Keratinocyte (primary cell): ENCODE data around the gene ESYT3. TPM values are rescaled to one million over a fixed set of nuclear protein-coding genes. Genes with fewer than 3 reads are reported as not detected.

Experiments used
- DNase-seq: peaks from one replicate; pipeline ENCODE4 v3.0.0-alpha.2; 2011; ENCODE audit warnings: low read depth, missing footprints, low spot score
- FAIRE-seq: peaks from 2 replicates; lab custom pipeline; 2011; peaks lifted over from hg19 to GRCh38; lab: Jason Lieb, UNC
- H2AFZ ChIP-seq: 2 replicates; pipeline ENCODE4 v1.6.0; 2012; ENCODE audit warnings: low read length, control low read depth, inconsistent platforms; ENCODE audit not compliant: control insufficient read depth
- H3K27ac ChIP-seq: 2 replicates; pipeline ENCODE4 v1.5.1; 2011; ENCODE audit warnings: low read length; ENCODE audit not compliant: control insufficient read depth, insufficient read depth
- H3K27me3 ChIP-seq: 3 replicates; pipeline ENCODE4 v1.6.0; 2011; ENCODE audit warnings: low read length; ENCODE audit not compliant: control insufficient read depth, insufficient read depth; ENCODE audit errors: extremely low read depth
- H3K36me3 ChIP-seq, 2 experiments: 2 replicates in 1 of 2; 3 replicates in 1 of 2; pipeline ENCODE4 v1.5.1; 2011; ENCODE audit warnings: low read length in 2 of 2, mild to moderate bottlenecking in 1 of 2; ENCODE audit not compliant: control insufficient read depth in 2 of 2, insufficient read depth in 2 of 2; ENCODE audit errors: extremely low read depth in 1 of 2
- H3K4me1 ChIP-seq: 3 replicates; pipeline ENCODE4 v1.5.1; 2011; ENCODE audit warnings: low read length; ENCODE audit not compliant: control insufficient read depth, insufficient read depth; ENCODE audit errors: extremely low read depth
- H3K4me2 ChIP-seq: 3 replicates; pipeline ENCODE4 v1.6.0; 2011; ENCODE audit warnings: low read depth, low read length; ENCODE audit not compliant: control insufficient read depth, insufficient read depth; ENCODE audit errors: extremely low read depth
- H3K4me3 ChIP-seq, 3 experiments: fragments of 200-600 bp in 1 of 3; sonication (generic) in 1 of 3; 2 replicates in 2 of 3; 3 replicates in 1 of 3; pipeline ENCODE4 v1.5.1; 2011 to 2016; ENCODE audit warnings: low read length in 3 of 3, mild to moderate bottlenecking in 3 of 3, control low read depth in 2 of 3, inconsistent platforms in 1 of 3, low read depth in 1 of 3, mixed read lengths in 1 of 3, mixed run types in 1 of 3, moderate library complexity in 1 of 3; ENCODE audit not compliant: control insufficient read depth in 2 of 3, insufficient read depth in 2 of 3; ENCODE audit errors: extremely low read depth in 1 of 3
- H3K79me2 ChIP-seq: 2 replicates; pipeline ENCODE4 v1.6.0; 2012; ENCODE audit warnings: low read length; ENCODE audit not compliant: control insufficient read depth, insufficient read depth
- H3K9ac ChIP-seq: 3 replicates; pipeline ENCODE4 v1.6.0; 2011; ENCODE audit warnings: low read length; ENCODE audit not compliant: control insufficient read depth, insufficient read depth; ENCODE audit errors: extremely low read depth
- H3K9me1 ChIP-seq: 3 replicates; pipeline ENCODE4 v1.6.0; 2011; ENCODE audit warnings: low read length; ENCODE audit not compliant: control insufficient read depth, insufficient read depth; ENCODE audit errors: extremely low read depth
- H3K9me3 ChIP-seq: 2 replicates; pipeline ENCODE4 v1.5.1; 2012; ENCODE audit warnings: low read depth, low read length; ENCODE audit not compliant: control insufficient read depth
- H4K20me1 ChIP-seq: 3 replicates; pipeline ENCODE4 v1.6.0; 2011; ENCODE audit warnings: low read length; ENCODE audit not compliant: control insufficient read depth, insufficient read depth; ENCODE audit errors: extremely low read depth
- EZH2 ChIP-seq: IDR thresholded peaks from one replicate; pipeline ENCODE4 v1.6.1; 2012; ENCODE audit warnings: inconsistent platforms, mild to moderate bottlenecking, low read length, moderate library complexity
- dilution Hi-C: fragments of 300-500 bp; cut with MboI; formaldehyde crosslinking; loops from one replicate; pipeline ENCODE4 v1.7.0; 2020; ENCODE audit warnings: low sequenced_read_pairs; ENCODE audit not compliant: extremely low pct_ligation_motif_present
- polyA plus RNA-seq, 5 experiments: library from polyadenylated mRNA; depleted of rRNA in 3 of 5; stranded (reverse) in 3 of 5; stranded (forward) in 1 of 5; unstranded in 1 of 5; fragments of >200 nt; gene quantifications; 1 replicate in 1 of 5; 2 replicates in 3 of 5; 3 replicates in 1 of 5; pipeline versions ENCODE4 v1.2.1 to v1.2.3, GENCODE V29; 2011 to 2012; ENCODE audit warnings: missing spikeins in 2 of 5, low read depth in 1 of 5, low replicate concordance in 1 of 5
- TF ChIP-seq, protein P1 (sequence below), 3 experiments: IDR thresholded peaks in 1 of 3; conservative IDR thresholded peaks in 1 of 3; optimal IDR thresholded peaks in 1 of 3; 2 replicates in 2 of 3; 3 replicates in 1 of 3; pipeline versions ENCODE3 to v1.5.1; 2011; ENCODE audit warnings: low read length in 3 of 3, mild to moderate bottlenecking in 3 of 3, moderate library complexity in 2 of 3, control low read depth in 1 of 3, inconsistent platforms in 1 of 3; ENCODE audit not compliant: insufficient read depth in 2 of 3; ENCODE audit errors: extremely low read depth in 1 of 3

The ESYT3 gene
- polyA plus RNA-seq, 1 donor (not counting 4 experiments of a cell fraction or from before 2014, with no cell fraction given) = 0.62 TPM

DNA sequence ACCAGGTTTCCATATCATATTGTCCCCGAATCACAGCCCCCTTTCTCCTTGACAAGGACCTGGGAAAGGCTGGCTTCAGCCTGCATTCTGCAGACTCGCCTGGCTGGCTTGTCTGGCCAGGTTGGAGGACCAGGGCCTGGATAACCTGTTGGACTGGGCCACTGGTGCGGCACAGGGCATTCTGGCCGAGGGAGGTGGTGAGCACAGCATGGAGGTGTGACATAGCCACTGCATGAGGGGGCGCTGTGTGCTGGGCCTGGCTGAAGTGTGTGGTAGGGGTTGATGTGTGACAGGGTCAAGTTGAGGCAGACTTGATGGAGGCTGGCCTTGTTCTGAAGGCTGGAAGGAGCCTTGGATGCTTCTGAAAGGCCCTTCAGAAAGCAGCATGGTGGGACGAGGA, 2.9 kb downstream of the ESYT3 start:
- Histone ChIP-seq H3K79me2 (no peaks in the 10 kb centered on the region), H3K36me3 (no peaks in the 10 kb centered on the region), H4K20me1 (no peaks in the 10 kb centered on the region), H3K4me2 (no peak overlapping the region), H2AFZ (no peak overlapping the region), H3K9ac (no peak overlapping the region), H3K4me3 (no peak overlapping the region), H3K9me1 (no peaks in the 10 kb centered on the region), H3K27ac (no peak overlapping the region), H3K9me3 (no peaks in the 10 kb centered on the region), H3K4me1 (peaks cover 8% of the 10 kb centered on the region), H3K27me3 (peaks cover 24% of the 10 kb centered on the region)
- TF ChIP-seq EZH2 = no peak
- TF ChIP-seq, protein P1, sequence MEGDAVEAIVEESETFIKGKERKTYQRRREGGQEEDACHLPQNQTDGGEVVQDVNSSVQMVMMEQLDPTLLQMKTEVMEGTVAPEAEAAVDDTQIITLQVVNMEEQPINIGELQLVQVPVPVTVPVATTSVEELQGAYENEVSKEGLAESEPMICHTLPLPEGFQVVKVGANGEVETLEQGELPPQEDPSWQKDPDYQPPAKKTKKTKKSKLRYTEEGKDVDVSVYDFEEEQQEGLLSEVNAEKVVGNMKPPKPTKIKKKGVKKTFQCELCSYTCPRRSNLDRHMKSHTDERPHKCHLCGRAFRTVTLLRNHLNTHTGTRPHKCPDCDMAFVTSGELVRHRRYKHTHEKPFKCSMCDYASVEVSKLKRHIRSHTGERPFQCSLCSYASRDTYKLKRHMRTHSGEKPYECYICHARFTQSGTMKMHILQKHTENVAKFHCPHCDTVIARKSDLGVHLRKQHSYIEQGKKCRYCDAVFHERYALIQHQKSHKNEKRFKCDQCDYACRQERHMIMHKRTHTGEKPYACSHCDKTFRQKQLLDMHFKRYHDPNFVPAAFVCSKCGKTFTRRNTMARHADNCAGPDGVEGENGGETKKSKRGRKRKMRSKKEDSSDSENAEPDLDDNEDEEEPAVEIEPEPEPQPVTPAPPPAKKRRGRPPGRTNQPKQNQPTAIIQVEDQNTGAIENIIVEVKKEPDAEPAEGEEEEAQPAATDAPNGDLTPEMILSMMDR (optimal IDR thresholded peaks at IDR 0.05 in 1 of 3, IDR thresholded peaks at IDR 0.05 in 1 of 3, conservative IDR thresholded peaks at IDR 0.05 in 1 of 3; ENCODE audit: extremely low read depth in 1 of 3, insufficient read depth in 2 of 3, low read length in 3 of 3) = no peak
- dilution Hi-C loops = no loop called here
- FAIRE-seq = no peak
- no peak for DNase-seq

DNA sequence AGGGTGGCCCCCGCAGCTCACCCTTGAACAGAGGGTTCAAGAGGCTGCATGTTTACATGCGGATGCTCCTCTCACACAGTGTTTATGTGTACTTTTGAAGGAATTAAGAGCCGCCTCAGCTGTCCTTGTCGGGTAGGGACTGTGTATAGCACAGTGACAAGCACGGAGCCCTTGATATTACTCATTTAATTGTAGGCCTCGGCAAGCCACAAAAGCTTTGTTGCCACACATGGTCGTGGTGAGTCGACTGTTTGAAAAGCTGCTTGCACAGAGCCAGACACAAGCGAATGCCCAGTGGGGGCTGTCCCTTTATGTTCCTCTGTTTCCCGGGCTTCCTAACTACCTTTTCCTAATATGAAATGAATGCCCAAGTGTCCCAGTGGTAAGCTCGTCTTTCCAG, 4.5 kb downstream of the ESYT3 start:
- Histone ChIP-seq H4K20me1 (no peaks in the 10 kb centered on the region), H3K4me2 (no peak overlapping the region), H3K9ac (no peak overlapping the region), H3K9me1 (no peaks in the 10 kb centered on the region), H3K79me2 (no peaks in the 10 kb centered on the region), H3K36me3 (no peaks in the 10 kb centered on the region), H3K4me1 (peaks cover 8% of the 10 kb centered on the region), H3K27ac (no peak overlapping the region), H2AFZ (no peak overlapping the region), H3K4me3 (no peak overlapping the region), H3K9me3 (no peaks in the 10 kb centered on the region), H3K27me3 (peaks cover 21% of the 10 kb centered on the region)
- dilution Hi-C loops = no loop called here
- DNase-seq = no peak
- TF ChIP-seq, protein P1 (optimal IDR thresholded peaks at IDR 0.05 in 1 of 3, IDR thresholded peaks at IDR 0.05 in 1 of 3, conservative IDR thresholded peaks at IDR 0.05 in 1 of 3; ENCODE audit: extremely low read depth in 1 of 3, insufficient read depth in 2 of 3, low read length in 3 of 3) = no peak
- no peak for TF ChIP-seq EZH2
- FAIRE-seq = no peak
